H1 (cell line): ENCODE results near the gene TNS3. TPM values are rescaled to one million over a fixed set of nuclear protein-coding genes. Genes with fewer than 3 reads are reported as not detected.

Source experiments
- CTCF ChIA-PET: fragments of 300-600 bp; sonication (Branson Sonifier 250); formaldehyde crosslinking; loops from one replicate; lab custom pipeline; 2021; ENCODE audit not compliant: partially characterized antibody; lab: Charles Lee
- POLR2A ChIA-PET: fragments of 300-600 bp; sonication (Branson Sonifier 250); formaldehyde crosslinking; loops from one replicate; lab custom pipeline; 2021; ENCODE audit warnings: inconsistent platforms; ENCODE audit not compliant: partially characterized antibody; lab: Charles Lee
- DNase-seq, 2 experiments: peaks; one replicate each; pipeline versions ENCODE4 v3.0.0 to v3.0.0-alpha.2; 2010 to 2022; ENCODE audit warnings: low spot score in 2 of 2, low read depth in 1 of 2, mixed read lengths in 1 of 2
- FAIRE-seq: peaks from 2 replicates; lab custom pipeline; 2011; peaks lifted over from hg19 to GRCh38; lab: Jason Lieb, UNC
- H2AFZ ChIP-seq: 2 replicates; pipeline ENCODE4 v1.8.1; 2012; ENCODE audit warnings: low read length, inconsistent platforms
- H2AK5ac ChIP-seq: 2 replicates; pipeline ENCODE4 v1.6.1; 2013; ENCODE audit warnings: low read depth, low read length
- H2BK120ac ChIP-seq: replicated peaks from 2 replicates; pipeline ENCODE3; 2013; ENCODE audit warnings: low read depth, low read length, inconsistent platforms
- H2BK12ac ChIP-seq: 2 replicates; pipeline ENCODE4 v1.6.1; 2013; ENCODE audit warnings: low read depth, low read length
- H2BK15ac ChIP-seq: 2 replicates; pipeline ENCODE4 v1.6.1; 2013; ENCODE audit warnings: low read length
- H2BK20ac ChIP-seq: 2 replicates; pipeline ENCODE4 v1.6.1; 2013; ENCODE audit warnings: low read length
- H2BK5ac ChIP-seq: 2 replicates; pipeline ENCODE4 v1.6.1; 2013; ENCODE audit warnings: low read depth, low read length
- H3K14ac ChIP-seq: 2 replicates; pipeline ENCODE4 v1.6.1; 2013; ENCODE audit warnings: inconsistent platforms; ENCODE audit not compliant: insufficient read length
- H3K18ac ChIP-seq: 2 replicates; pipeline ENCODE4 v1.6.1; 2013; ENCODE audit warnings: low read length; ENCODE audit errors: extremely low read depth
- H3K23ac ChIP-seq: 2 replicates; pipeline ENCODE4 v1.6.1; 2013; ENCODE audit warnings: inconsistent platforms; ENCODE audit not compliant: insufficient read length
- H3K23me2 ChIP-seq: 2 replicates; pipeline ENCODE4 v1.6.1; 2013; ENCODE audit warnings: low read depth, low read length
- H3K27ac ChIP-seq: 2 replicates; pipeline ENCODE4 v1.6.1; 2011; ENCODE audit warnings: low read depth, low read length, inconsistent platforms
- H3K27me3 ChIP-seq, 4 experiments: replicated peaks in 1 of 4; 1 replicate in 1 of 4; 2 replicates in 3 of 4; pipeline versions ENCODE4 v1.6.1 to v1.8.1; 2011 to 2013; ENCODE audit warnings: low read length in 3 of 4, mild to moderate bottlenecking in 3 of 4, inconsistent platforms in 2 of 4, mixed read lengths in 2 of 4, moderate library complexity in 1 of 4; ENCODE audit not compliant: control insufficient read depth in 3 of 4, insufficient read depth in 3 of 4; ENCODE audit errors: extremely low read depth in 1 of 4
- H3K36me3 ChIP-seq, 4 experiments: 2 replicates each; pipeline versions ENCODE4 v1.6.1 to v1.8.1; 2011 to 2013; ENCODE audit warnings: mild to moderate bottlenecking in 4 of 4, low read length in 3 of 4, moderate library complexity in 2 of 4, control low read depth in 1 of 4, inconsistent platforms in 1 of 4; ENCODE audit not compliant: insufficient read depth in 4 of 4, control insufficient read depth in 2 of 4
- H3K4ac ChIP-seq: replicated peaks from 2 replicates; pipeline ENCODE3; 2013; ENCODE audit warnings: low read length, low read depth, mixed read lengths, inconsistent platforms; ENCODE audit not compliant: insufficient read length
- H3K4me1 ChIP-seq, 4 experiments: replicated peaks in 1 of 4; 1 replicate in 1 of 4; 2 replicates in 3 of 4; pipeline versions ENCODE4 v1.6.1 to v1.8.1; 2011 to 2013; ENCODE audit warnings: low read length in 3 of 4, inconsistent platforms in 2 of 4, mixed read lengths in 1 of 4; ENCODE audit not compliant: insufficient read depth in 4 of 4, control insufficient read depth in 3 of 4
- H3K4me2 ChIP-seq, 2 experiments: 2 replicates each; pipeline versions ENCODE4 v1.6.1 to v1.8.1; 2011 to 2013; ENCODE audit warnings: low read depth in 2 of 2, low read length in 2 of 2, control low read depth in 1 of 2, inconsistent platforms in 1 of 2, mild to moderate bottlenecking in 1 of 2; ENCODE audit not compliant: insufficient read depth in 1 of 2
- H3K4me3 ChIP-seq, 4 experiments: fragments of 200-600, 300-600 bp in 1 of 4; sonication (generic), shearing (Covaris generic), sonication (Bioruptor Twin) in 1 of 4; 2 replicates each; pipeline versions ENCODE4 v1.5.1 to v1.8.1; 2011 to 2016; ENCODE audit warnings: low read length in 4 of 4, low read depth in 3 of 4, control low read depth in 2 of 4, inconsistent platforms in 2 of 4, mild to moderate bottlenecking in 2 of 4, mixed read lengths in 1 of 4, moderate library complexity in 1 of 4; ENCODE audit not compliant: insufficient read depth in 2 of 4; ENCODE audit errors: extremely low read depth in 1 of 4
- H3K56ac ChIP-seq: replicated peaks from 2 replicates; pipeline ENCODE3; 2013; ENCODE audit warnings: low read depth, mild to moderate bottlenecking, mixed read lengths, low read length, inconsistent platforms; ENCODE audit not compliant: insufficient read length
- H3K79me1 ChIP-seq: 2 replicates; pipeline ENCODE4 v1.6.1; 2013; ENCODE audit warnings: low read depth, low read length, control low read depth
- H3K79me2 ChIP-seq, 2 experiments: 2 replicates each; pipeline versions ENCODE4 v1.6.1 to v1.8.1; 2012 to 2013; ENCODE audit warnings: low read length in 2 of 2, mild to moderate bottlenecking in 2 of 2, inconsistent platforms in 1 of 2; ENCODE audit not compliant: insufficient read depth in 2 of 2, control insufficient read depth in 1 of 2
- H3K9ac ChIP-seq, 4 experiments: replicated peaks in 1 of 4; 1 replicate in 1 of 4; 2 replicates in 3 of 4; pipeline versions ENCODE4 v1.6.1 to v1.8.1; 2011 to 2013; ENCODE audit warnings: low read depth in 3 of 4, low read length in 3 of 4, control low read depth in 2 of 4, mild to moderate bottlenecking in 2 of 4, moderate library complexity in 2 of 4, inconsistent platforms in 1 of 4; ENCODE audit errors: extremely low read depth in 1 of 4
- H3K9me3 ChIP-seq, 2 experiments: 2 replicates each; pipeline versions ENCODE4 v1.6.1 to v1.8.1; 2012 to 2013; ENCODE audit warnings: mild to moderate bottlenecking in 2 of 2, moderate library complexity in 2 of 2, control low read depth in 1 of 2, inconsistent platforms in 1 of 2, low read depth in 1 of 2, low read length in 1 of 2, mixed read lengths in 1 of 2; ENCODE audit not compliant: insufficient read depth in 2 of 2
- H4K20me1 ChIP-seq, 2 experiments: replicated peaks in 1 of 2; 2 replicates each; pipeline versions ENCODE3 to v1.8.1; 2011 to 2013; ENCODE audit warnings: inconsistent platforms in 2 of 2, low read length in 2 of 2, mild to moderate bottlenecking in 1 of 2; ENCODE audit not compliant: insufficient read depth in 2 of 2, control insufficient read depth in 1 of 2
- H4K5ac ChIP-seq: 2 replicates; pipeline ENCODE4 v1.6.1; 2013; ENCODE audit warnings: low read length, low read depth, mixed read lengths, inconsistent platforms; ENCODE audit not compliant: insufficient read length
- H4K8ac ChIP-seq: 2 replicates; pipeline ENCODE4 v1.8.0; 2013; ENCODE audit warnings: mild to moderate bottlenecking, moderate library complexity, low read length, inconsistent platforms; ENCODE audit not compliant: insufficient read depth; ENCODE audit errors: extremely low read depth
- H4K91ac ChIP-seq: replicated peaks from 2 replicates; pipeline ENCODE3; 2013; ENCODE audit warnings: low read length, mixed read lengths, inconsistent platforms; ENCODE audit not compliant: insufficient read length
- BCL11A ChIP-seq, 2 experiments: IDR thresholded peaks; one replicate each; pipeline ENCODE4 v1.6.1; 2011; ENCODE audit warnings: low read depth in 2 of 2, low read length in 2 of 2, mild to moderate bottlenecking in 2 of 2
- BRCA1 ChIP-seq: IDR thresholded peaks from 2 replicates; pipeline ENCODE4 v1.6.1; 2012; ENCODE audit warnings: low read depth, low read length, improper control_type of control experiment
- CBX5 ChIP-seq: fragments of 300-800, 300-1000 bp; sonication (generic); IDR thresholded peaks from 2 replicates; pipeline ENCODE4 v1.7.1; 2016; ENCODE audit warnings: antibody characterized with exemption, low read length, low read depth
- CBX8 ChIP-seq: fragments of 300-800, 300-1000 bp; sonication (generic); IDR thresholded peaks from 2 replicates; pipeline ENCODE4 v1.7.1; 2016; ENCODE audit warnings: low read depth, low read length, borderline replicate concordance
- CREB1 ChIP-seq: IDR thresholded peaks from 2 replicates; pipeline ENCODE4 v1.6.1; 2012; ENCODE audit warnings: inconsistent platforms
- HDAC6 ChIP-seq: IDR thresholded peaks from one replicate; pipeline ENCODE4 v1.7.1; 2012; ENCODE audit warnings: low read depth, mild to moderate bottlenecking, inconsistent platforms, low read length, moderate library complexity
- JUND ChIP-seq: IDR thresholded peaks from 2 replicates; pipeline ENCODE4 v1.6.1; 2011; ENCODE audit warnings: mild to moderate bottlenecking, improper control_type of control experiment, low read length
- KDM4A ChIP-seq: IDR thresholded peaks from one replicate; pipeline ENCODE4 v1.7.1; 2012; ENCODE audit warnings: low read depth, mild to moderate bottlenecking, moderate library complexity, low read length, inconsistent platforms; ENCODE audit not compliant: severe bottlenecking
- KDM5A ChIP-seq: fragments of 200-600 bp; IDR thresholded peaks from 2 replicates; pipeline ENCODE4 v1.7.1; 2012; ENCODE audit warnings: mild to moderate bottlenecking, low read length, inconsistent platforms, mixed read lengths
- NRF1 ChIP-seq: IDR thresholded peaks from 2 replicates; pipeline ENCODE4 v1.6.1; 2011; ENCODE audit warnings: mild to moderate bottlenecking, low read depth, low read length, improper control_type of control experiment
- PHF8 ChIP-seq: fragments of 200-600 bp; sonication (generic); conservative IDR thresholded peaks from 2 replicates; pipeline ENCODE4 v1.7.1; 2012; ENCODE audit warnings: low read depth, mild to moderate bottlenecking, inconsistent platforms, low read length, moderate library complexity
- SP2 ChIP-seq: IDR thresholded peaks from 2 replicates; pipeline ENCODE4 v1.6.1; 2012; ENCODE audit warnings: mild to moderate bottlenecking, low read length, inconsistent platforms
- TAF1 ChIP-seq: IDR thresholded peaks from 2 replicates; pipeline ENCODE4 v1.6.1; 2011; ENCODE audit warnings: mild to moderate bottlenecking, low read depth, low read length
- TCF12 ChIP-seq: IDR thresholded peaks from 2 replicates; pipeline ENCODE4 v1.6.1; 2011; ENCODE audit warnings: low read depth, mild to moderate bottlenecking, low read length
- TEAD4 ChIP-seq: IDR thresholded peaks from 2 replicates; pipeline ENCODE4 v1.6.1; 2012; ENCODE audit warnings: low read depth, low read length, inconsistent platforms, mixed read lengths
- ZNF274 ChIP-seq: IDR thresholded peaks from 2 replicates; pipeline ENCODE4 v1.7.0; 2012; ENCODE audit warnings: low read length, borderline replicate concordance; ENCODE audit errors: extremely low read depth
- WGBS, 2 experiments: shearing (Covaris generic) in 1 of 2; methylation state at CpG; one replicate each; pipeline versions ENCODE4 v1.1.6 to v1.1.7; 2013 to 2015; ENCODE audit warnings: low lambda C conversion rate in 2 of 2, mixed read lengths in 2 of 2, inconsistent platforms in 1 of 2, low coverage in 1 of 2, missing lambda C conversion rate in 1 of 2; ENCODE audit not compliant: insufficient replicate concordance in 2 of 2, insufficient coverage in 1 of 2, insufficient read length in 1 of 2; ENCODE audit errors: extremely low coverage in 1 of 2, missing lambda C conversion rate in 1 of 2; 5-methylcytosine and 5-hydroxymethylcytosine counted together
- polyA plus RNA-seq, 7 experiments: library from polyadenylated mRNA; depleted of rRNA in 3 of 7; stranded (reverse) in 5 of 7; unstranded in 2 of 7; fragments of >200 nt in 5 of 7; fragments of 200-250 nt in 2 of 7; gene quantifications; 1 replicate in 5 of 7; 2 replicates in 1 of 7; 4 replicates in 1 of 7; pipeline versions ENCODE4 v1.2.1 to v1.2.3, GENCODE V29; 2011 to 2013; ENCODE audit warnings: missing spikeins in 2 of 7, mixed read lengths in 2 of 7
- total RNA-seq: library from RNA; stranded (reverse); fragmentation: NEBNext Ultra II Directional; extraction: Animal tissue kit (Norgen Biotek cat#: 25700); gene quantifications from 2 replicates; pipeline ENCODE4 v1.2.1, GENCODE V29; 2021

TNS3 gene
- total and polyA plus RNA-seq, 2 of the 8 experiments (the other 6 are each of a cell fraction or from before 2014, with no cell fraction given), result 11.9 to 24.2 TPM

DNA sequence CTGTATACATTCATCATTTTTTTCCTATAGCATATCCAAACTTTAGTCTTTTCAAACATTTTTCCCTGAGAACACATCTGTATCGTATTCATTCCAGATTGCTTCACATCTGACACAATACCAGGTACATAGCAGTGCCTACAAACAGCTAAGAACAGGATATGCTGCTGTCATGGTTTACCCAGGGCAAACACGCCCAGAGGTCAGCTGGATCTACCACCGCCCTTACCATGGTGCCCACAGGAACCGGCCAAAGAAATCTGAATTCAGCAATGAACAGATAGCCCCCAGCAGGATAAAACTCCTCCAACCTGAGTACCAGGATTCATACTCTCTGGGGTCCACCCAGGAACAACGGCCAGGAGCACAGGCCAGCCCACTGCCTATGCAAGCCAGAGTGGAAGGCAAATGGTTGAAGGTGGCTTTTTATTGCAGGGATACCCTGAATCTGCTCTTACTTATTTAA is 43.0 kb downstream of the TNS3 start:
- Histone ChIP-seq H3K18ac (no peak overlapping the region; the same call in 1 of the 2 replicates), H4K20me1 (peaks cover 2 to 14% of the 10 kb centered on the region in 2 experiments), H3K27ac (no peak overlapping the region), H2BK12ac (no peak overlapping the region), H3K4ac (no peak overlapping the region), H3K23ac (no peak overlapping the region), H3K27me3 (peaks cover 0 to 14% (median 12%) of the 10 kb centered on the region in 4 experiments; a peak in 5 of 7 replicates), H2BK5ac (no peak overlapping the region), H3K56ac (no peak overlapping the region), H3K23me2 (peaks cover 11% of the 10 kb centered on the region), H3K79me1 (peaks cover 14% of the 10 kb centered on the region), H3K4me1 (peaks cover 14 to 29% (median 19%) of the 10 kb centered on the region in 4 experiments), H3K4me3 (no peak overlapping the region), H4K91ac (no peak overlapping the region), H2BK20ac (no peak overlapping the region), H3K9ac (no peak overlapping the region), H2BK15ac (no peak overlapping the region), H3K14ac (no peak overlapping the region), H3K4me2 (no peak overlapping the region; a peak in 1 of 4 replicates), H2AFZ (no peak overlapping the region), H3K9me3 (no peaks in the 10 kb centered on the region), H4K8ac (no peak overlapping the region), H4K5ac (no peak overlapping the region), H3K36me3 (no peaks in the 10 kb centered on the region), H2AK5ac (no peak overlapping the region), H2BK120ac (no peak overlapping the region), H3K79me2 (peaks cover 0 to 13% of the 10 kb centered on the region in 2 experiments; a peak in 1 of 4 replicates)
- no peak for FAIRE-seq
- no peak for DNase-seq
- CTCF ChIA-PET, result no interaction called here
- POLR2A ChIA-PET, result no interaction called here
- WGBS, 2 experiments, result 87% methylated on average over 5 of the region's 5 CpGs; no CpG with 5 or more reads in 1 of the 2 experiments
- no peak for TF ChIP-seq PHF8
- TF ChIP-seq HDAC6, result no peak
- no peak for TF ChIP-seq TEAD4
- TF ChIP-seq KDM5A, result no peak
- no peak for TF ChIP-seq TCF12
- no peak for TF ChIP-seq CBX5
- TF ChIP-seq TAF1, result no peak
- TF ChIP-seq BRCA1, result no peak
- TF ChIP-seq BCL11A (IDR thresholded peaks at IDR 0.05; ENCODE audit: low read depth in 2 of 2, low read length in 2 of 2), result no peak
- TF ChIP-seq ZNF274, result no peak
- no peak for TF ChIP-seq KDM4A
- TF ChIP-seq SP2, result no peak
- no peak for TF ChIP-seq CBX8
- TF ChIP-seq JUND, result no peak
- no peak for TF ChIP-seq CREB1
- no peak for TF ChIP-seq NRF1
